Skin of body (tissue), 2 donors: ENCODE measurements around the gene DEFB115. TPM values are rescaled to one million over a fixed set of nuclear protein-coding genes. Genes with fewer than 3 reads are reported as not detected.
"Not testable (repeated sequence)": the region's sequence is repeated elsewhere in the genome, so short reads cannot be mapped to it uniquely, and the experiment has no call there.

Experiments
- DNase-seq: peaks from one replicate; lab custom pipeline; 2025; lab: John Stamatoyannopoulos, UW
- total RNA-seq: library from RNA; depleted of rRNA; stranded (reverse); fragments of >200 nt; gene quantifications from one replicate; pipeline ENCODE4 v1.2.3, GENCODE V29; 2014

DEFB115 gene
- total RNA-seq, result not detected

GRCh38 chr20:31257364-31257763, at the start of gene DEFB115:
DEFB115 (plus strand) TSS chr20:31257664; CDS start chr20:31257664, 0 bp downstream.
- DNase-seq, result no peak

DNA sequence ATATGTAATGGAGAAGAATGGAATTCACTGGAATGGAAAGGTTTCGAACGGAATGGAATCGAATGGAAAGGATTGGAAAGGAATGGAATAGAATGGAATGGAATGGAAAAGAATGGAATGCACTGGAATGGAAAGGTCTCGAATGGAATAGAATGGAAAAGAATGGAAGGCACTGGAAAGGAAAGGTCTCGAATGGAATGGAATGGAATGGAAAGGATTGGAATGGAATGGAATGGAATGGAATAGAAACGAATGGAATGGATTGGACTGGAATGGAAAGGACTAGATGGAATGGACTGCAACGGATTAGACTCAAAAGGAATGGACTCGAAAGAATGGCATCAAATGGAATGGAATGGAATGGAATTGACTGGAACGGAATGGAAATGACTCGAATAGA, 20.5 kb upstream of the DEFB115 start:
- DNase-seq, result no peak

DNA sequence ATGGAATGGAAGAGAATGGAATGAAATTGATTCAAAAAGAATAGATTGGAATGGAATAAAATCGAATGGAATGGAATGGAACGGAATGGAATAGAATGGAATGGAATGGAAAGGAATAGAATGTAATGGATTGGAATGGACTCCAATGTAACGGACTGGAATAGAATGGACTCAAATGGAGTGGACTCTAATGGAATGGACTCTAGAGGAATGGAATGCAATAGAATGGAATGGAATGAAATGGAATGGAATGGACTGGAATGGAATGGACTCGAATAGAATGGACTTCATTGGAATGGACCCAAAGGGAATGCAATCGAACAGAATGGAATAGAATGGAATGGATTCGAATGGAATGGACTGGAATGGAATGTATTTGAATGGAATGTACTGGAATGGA, 19.7 kb upstream of the DEFB115 start:
- no peak for DNase-seq

GRCh38 chr20:31239139-31239538, 18.3 kb upstream of the DEFB115 start:
- DNase-seq, result no peak

- no peak for DNase-seq
These were observed 505 bp upstream of the DEFB115 start for GRCh38 chr20:31256959-31257358.

GRCh38 chr20:31260326-31260932, 3.0 kb downstream of the DEFB115 start:
- no peak for DNase-seq

DNA sequence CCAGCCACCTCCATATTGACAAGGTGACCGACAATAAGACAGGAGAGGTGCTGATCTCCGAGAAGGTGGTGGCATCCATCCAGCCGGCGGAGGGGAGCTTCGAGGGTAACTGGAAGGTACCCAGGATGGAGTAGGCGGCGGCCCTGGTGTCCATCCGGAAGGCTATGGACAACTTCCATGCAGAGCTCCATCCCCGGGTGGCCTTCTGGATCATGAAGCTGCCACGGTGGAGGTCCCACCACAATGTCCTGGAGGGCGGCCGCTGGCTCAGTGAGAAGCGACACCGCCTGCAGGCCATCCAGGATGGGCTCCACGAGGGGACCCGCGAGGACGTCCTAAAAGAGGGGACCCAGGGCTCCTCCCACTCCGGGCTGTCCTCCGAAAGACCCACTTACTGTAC, 17.0 kb downstream of the DEFB115 start:
- no peak for DNase-seq

- no peak for DNase-seq
These were observed 20.7 kb downstream of the DEFB115 start for GRCh38 chr20:31278178-31278577.

DNA sequence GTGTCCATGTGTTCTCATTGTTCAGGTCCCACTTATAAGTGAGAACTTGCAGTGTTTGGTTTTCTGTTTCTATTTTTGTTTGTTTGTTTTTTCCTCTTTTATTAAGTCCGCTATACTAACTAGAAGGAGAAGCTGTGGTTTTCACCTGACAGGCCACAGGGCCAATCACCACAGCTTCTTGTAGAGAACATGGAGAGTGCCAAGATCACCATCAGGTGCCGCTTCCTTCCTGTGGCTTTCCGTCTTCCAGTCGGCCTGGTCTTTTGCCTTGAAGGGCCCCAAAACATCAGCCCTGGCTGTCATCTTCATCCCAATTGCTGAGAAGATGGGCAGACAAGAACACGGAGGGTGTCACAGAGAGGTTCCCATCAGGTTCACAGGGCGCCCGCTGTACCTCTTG, 27.5 kb downstream of the DEFB115 start:
- DNase-seq, result not testable (repeated sequence)

DNA sequence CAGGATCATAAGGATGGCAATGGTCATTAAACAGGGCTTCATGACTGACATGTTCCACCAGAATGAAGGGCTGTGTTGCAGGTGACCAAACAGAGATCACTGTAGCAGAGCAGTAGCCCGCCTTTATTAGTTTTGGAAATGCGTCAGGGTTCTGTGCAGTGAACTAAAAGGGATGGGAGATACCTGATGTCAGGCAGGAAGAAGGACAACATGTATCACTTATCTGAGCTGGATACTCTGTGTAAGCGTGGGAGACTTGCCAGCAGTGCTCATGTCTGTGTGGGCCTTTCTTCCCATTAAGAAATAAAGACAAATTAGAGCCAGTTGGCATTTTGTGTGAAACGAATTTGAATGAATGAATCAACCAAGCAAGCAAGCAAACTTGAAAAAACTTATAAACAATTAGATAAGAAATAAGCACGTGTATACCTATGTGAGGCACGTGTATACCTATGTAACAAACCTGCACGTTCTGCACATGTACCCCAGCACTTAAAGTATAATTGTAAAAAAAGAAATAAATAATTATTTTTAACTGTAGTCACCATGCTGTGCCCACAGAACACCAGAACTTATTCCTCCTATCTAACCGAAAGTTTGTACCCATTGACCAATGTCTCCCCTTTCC, 51.2 kb downstream of the DEFB115 start, which contains the start of gene DEFB116:
Gene DEFB116 (minus strand): TSS at position 51 of the 628 bp plus-strand sequence. CDS start 0 bp downstream, at position 51.
- no peak for DNase-seq

Other genes with a start within 250 kb of the DEFB115 start
- not detected for gene DEFB116, start 50.9 kb downstream of the DEFB115 start, total RNA-seq
- not detected for gene DEFB118, start 110.9 kb downstream of the DEFB115 start, total RNA-seq
- gene DEFB119, start 132.9 kb downstream of the DEFB115 start, total RNA-seq, result not detected
- gene DEFB121, start 148.6 kb downstream of the DEFB115 start, total RNA-seq, result not detected
- gene DEFB123, start 183.0 kb downstream of the DEFB115 start, total RNA-seq, result not detected
- not detected for gene DEFB124, start 217.5 kb downstream of the DEFB115 start, total RNA-seq
- 2.2 TPM for gene REM1, start 217.6 kb downstream of the DEFB115 start, total RNA-seq